GM19043 (cell line): Measurements from ENCODE around the gene GPHN.
"Not testable (repeated sequence)": the region's sequence is repeated elsewhere in the genome, so short reads cannot be mapped to it uniquely, and the experiment has no call there.

Source experiments
- ATAC-seq: cut with Tn5 transposase; IDR thresholded peaks from one replicate; pipeline ENCODE4 v1.9.1; 2021; ENCODE audit warnings: low read depth; ENCODE audit not compliant: unreplicated experiment

Gene GPHN

DNA sequence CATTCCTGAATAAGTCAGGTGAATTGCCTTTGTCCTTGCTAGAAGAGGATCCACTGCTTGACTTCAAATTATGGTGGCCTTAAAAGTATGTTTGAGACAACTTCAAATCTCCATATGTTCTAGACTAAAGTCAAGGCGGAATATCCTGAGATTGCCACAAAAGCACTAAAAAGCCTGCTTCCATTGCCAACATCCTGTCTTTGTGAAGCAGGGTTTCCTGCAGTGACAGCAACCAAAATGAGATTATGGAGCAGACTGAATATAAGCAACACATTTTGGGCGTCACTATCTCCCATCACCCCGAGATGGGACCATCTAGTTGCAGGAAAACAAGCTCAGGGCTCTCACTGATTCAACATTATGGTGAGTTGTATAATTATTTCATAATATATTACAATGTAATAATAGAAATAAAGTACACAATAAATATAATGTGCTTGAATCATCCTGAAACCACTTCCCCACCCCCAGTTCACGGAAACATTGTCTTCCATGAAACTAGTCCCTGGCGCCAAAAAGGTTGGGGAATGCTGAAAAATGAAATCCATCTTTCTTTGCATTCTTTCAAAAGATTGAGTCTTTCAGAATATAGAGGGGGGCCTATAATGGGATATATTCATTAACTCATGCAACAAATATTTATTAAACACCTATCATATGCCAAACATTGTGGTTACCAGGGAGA lies 143.7 kb downstream of the GPHN start:
- ATAC-seq = no peak

DNA sequence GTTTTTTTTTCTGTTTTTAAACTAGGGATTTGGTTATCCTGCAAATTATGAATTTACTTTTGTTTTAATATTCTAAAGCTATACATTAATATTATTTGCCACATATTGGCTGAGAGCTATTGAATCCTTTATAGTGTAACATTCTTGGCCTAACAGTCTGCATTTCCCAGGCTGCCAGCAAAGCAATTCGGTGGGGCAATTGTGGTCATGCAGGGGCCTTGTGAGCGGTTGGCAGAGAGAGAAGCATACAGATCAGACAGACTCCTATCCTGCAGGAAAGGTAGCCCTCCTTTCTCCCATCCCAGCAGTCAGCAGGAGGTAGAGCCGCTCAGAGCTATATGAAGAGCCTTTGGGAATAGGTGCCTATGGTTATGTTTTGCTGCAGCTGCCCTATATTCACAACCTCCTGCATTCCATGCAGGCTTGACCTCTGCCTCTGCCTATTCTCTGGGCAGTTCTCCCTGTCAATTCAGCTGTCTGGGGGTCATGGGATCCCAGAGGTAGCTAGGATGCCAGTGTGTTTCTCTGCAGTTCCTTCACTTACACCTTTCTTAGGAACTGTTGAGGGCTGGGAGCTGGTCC lies 144.7 kb downstream of the GPHN start:
- no peak for ATAC-seq

DNA sequence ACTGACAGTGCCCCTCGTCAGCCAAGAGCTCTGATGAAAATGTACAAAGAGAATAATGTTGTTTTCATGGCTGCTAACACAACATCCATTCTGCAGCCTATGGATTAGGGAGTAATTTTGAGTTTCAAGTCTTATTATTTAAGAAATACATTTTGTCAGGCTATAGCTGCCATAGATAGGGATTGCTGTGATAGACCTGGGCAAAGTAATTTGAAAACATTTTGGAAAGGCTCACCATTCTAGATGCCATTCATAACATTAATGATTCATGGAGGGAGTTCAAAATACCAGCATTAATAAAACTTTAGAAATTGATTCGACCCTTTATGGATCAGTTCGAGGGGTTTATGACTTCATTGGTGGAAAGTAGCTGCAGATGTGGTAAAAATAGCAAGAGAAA lies 149.8 kb downstream of the GPHN start:
- no peak for ATAC-seq

DNA sequence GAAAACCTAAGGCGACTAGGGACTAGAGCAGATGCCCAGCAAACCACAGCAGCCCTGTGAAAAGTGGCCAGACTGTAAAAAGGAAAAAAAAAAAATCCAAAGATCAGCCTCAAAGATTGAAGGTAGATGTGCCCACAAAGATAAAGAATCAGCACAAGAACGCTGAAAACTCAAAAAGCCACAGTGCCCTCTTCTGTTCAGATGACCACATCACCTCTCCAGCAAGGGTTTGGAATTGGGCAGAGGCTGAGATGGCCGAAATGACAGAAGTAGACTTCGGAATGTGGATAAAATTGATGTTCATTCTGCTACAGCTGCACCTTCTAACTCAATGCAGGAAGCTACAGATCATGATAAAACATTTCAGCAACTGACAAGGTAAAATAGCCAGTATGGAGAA lies 154.4 kb downstream of the GPHN start:
- no peak for ATAC-seq

DNA sequence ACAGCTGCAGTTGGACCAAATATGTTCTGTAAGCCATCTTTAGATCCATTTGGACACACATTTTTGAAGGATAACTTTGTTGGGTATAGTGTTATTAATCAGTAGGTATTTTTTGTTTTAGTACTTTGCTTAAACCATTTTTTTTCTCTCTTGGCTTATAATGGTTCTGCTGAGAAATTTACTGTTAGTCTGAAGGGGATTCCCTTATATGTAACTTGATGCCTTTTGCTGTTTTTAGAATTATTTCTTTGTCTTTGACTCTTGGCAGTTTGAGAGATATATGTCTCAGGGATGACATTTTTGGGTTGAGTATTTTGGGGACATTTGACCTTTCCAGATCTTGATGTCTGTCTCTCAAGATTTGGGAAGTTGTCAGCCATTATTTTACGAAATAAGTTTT lies 169.8 kb downstream of the GPHN start:
- no peak for ATAC-seq

DNA sequence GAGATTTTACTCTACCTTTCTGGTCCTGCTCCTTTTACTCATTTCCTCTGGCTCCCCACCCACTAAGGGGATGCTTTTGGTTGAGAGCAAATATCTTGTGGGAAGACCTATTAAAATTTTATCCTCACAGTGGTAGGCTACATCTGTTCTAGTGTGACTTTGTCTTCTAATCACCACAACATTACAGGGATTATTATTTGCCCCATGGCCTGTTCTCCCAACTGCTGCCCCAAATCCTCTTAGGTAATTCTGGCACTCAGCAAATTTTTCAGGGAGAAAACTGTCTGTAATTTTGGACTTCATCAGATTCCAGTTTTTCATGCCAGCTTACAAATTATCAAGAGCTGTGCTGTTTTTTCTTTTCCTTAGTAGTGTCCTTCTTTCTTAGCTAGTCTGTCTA lies 172.3 kb downstream of the GPHN start:
- no peak for ATAC-seq

DNA sequence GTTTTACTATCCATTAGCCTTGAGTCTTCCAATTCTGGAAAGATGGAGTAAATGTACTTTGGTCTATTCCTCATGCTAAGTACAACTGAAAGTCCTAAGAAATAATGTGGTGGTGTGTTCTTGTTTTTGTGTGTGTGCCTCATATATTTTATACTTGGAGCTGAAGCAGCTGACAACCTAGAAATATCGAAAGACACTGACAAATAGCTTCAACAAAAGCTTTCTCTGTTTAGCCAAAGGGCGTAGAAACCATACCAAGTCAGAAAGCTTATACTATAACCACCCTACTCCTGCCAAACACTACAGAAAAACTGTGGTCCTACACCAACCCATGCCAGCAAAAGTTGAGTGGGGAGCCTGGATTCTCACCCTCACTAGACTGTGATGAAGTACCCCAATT lies 188.4 kb downstream of the GPHN start:
- ATAC-seq = no peak

DNA sequence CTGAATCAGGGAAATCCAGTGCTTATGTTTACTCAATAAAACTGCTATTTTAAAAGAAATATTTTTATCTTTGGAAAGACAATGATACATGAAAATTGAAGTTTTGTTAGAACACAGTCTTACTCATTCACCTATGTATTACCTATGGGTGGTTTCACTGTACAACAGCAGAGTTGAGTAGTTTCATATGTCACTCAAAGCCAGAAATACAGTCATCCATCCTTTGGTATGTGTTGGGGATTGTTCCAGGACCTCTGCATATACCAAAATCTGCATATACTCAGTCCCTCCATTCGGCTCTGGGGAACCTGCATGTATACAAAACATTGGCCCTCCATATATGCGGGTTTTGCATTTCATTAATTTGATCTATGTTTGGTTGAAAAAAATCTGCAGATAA lies 190.6 kb downstream of the GPHN start:
- no peak for ATAC-seq

DNA sequence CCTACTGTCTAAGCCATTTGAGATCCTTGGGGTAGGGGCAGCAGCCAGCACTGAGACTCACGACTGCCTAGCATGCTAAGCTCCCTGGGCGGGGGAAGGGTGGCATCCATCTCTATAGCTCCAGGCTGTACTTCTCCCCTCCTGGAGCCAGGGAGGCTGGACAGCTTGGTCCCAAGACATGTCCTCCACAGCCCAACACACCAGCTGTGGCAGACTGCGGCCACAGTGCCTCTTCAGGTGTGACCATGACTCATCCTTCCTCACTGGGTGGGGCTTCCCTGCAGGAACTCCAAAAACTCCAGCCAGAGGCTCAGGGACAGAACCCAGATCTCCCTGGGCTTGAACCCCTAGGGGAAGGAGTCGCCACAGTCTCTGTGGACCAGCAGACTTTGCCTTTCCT lies 193.9 kb downstream of the GPHN start:
- no peak for ATAC-seq

DNA sequence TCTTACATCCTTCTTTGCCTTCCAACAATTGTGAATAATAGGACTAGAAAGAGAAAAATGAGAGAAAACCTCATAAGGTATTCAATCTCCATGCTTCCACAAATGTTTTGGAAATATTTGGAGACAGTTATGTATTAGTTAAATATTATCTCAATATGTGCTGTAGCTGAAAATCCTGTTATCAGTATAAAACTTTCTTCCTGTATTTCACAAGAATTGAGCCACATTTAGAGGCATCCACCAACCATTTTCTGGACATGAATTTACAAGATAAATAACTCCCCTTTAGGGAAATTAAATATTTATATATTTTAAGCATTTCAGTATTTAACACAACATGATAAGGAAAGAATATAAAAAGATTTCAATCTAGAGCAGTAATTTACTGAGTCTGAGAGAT lies 200.3 kb downstream of the GPHN start:
- ATAC-seq = no peak

DNA sequence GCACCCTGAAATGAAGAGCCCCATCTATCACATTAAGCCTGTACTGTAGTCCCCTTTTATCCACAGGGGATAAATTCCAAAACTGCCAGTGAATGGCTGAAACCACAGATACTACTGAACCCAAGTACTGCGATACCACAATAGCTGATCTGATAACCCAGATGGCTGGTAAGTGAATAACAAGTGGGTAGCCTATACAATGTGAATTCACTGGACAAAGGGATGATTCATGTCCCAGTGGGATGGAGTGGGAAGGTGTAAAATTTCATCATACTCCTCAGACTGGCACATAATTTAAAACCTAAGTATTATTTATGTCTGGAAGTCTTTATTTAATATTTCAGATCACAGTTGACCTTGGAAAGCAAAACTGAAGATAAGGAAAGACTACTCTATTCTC lies 201.3 kb downstream of the GPHN start:
- ATAC-seq = no peak

DNA sequence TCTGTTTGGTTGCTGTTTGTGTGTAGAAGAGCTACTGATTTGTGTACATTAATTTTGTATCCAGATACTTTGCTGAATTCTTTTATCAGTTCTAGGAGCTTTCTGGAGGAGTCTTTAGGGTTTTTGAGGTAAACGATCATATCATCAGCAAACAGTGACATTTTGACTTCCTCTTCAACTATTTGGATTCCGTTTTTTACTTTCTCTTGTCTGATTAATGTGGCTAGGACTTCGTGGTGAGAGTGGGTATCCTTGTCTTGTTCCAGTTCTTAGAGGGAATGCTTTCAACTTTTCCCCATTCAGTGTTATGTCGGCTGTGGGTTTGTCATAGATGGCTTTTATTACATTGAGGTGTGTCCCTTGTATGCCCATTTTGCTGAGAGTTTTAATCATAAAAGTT lies 206.3 kb downstream of the GPHN start:
- not testable (repeated sequence) for ATAC-seq

DNA sequence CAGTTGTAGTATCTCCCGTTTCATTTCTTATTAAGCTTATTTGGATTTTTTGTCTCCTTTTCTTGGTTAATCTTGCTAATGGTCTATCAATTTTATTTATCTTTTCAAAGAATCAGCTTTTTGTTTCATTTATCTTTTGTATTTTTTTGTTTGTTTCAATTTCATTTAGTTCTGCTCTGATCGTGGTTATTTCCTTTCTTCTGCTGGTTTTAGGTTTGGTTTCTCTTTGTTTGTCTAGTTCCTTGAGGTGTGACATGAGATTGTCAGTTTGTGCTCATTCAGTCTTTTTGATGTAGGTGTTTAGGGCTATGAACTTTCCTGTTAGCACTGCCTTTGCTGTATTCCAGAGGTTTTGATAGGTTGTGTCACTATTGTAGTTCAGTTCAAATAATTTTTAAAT lies 207.4 kb downstream of the GPHN start:
- not testable (repeated sequence) for ATAC-seq

DNA sequence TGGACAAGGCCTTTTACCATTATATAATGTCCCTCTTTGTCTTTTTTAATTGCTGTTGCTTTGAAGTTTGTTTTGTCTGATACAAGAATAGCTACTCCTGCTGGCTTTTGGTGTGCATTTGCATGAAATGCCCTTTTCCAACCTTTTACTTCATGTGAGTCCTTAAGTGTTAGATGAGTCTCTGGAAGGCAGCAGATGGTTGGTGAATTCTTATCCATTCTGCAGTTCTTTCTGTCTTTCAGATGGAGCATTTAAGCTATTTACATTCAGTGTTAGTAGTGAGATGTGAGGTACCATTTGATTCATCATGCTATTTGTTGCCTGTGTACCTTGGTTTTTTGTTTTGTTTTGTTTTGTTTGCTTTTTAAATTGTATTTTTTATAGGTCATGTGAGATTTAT lies 208.3 kb downstream of the GPHN start:
- no peak for ATAC-seq

DNA sequence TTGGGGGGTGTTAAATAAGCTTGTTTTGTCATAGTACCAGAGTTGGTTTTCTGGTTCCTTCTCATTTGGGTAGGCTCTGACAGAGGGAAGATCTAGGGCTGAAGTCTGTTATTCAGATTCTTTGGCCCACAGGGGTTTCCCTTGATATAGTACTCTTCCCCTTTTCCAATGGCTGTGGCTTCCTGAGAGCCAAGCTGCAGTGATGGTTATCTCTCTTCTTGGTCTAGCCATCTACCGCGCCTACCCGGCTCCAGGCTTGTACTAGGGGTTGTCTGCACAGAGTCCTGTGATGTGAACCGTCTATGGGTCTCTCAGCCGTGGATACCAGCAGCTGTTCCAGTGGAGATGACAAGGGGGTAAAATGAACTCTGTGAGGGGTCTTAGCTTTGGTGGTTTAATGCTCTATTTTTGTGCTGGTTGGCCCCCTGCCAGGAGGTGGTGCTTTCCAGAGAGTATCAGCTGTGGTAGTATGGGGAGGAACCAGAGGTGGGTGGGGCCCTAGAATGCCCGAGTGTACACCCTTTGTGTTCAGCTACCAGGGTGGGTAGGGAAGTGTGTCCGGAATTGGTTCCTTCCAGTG lies 209.7 kb downstream of the GPHN start:
- ATAC-seq = no peak

DNA sequence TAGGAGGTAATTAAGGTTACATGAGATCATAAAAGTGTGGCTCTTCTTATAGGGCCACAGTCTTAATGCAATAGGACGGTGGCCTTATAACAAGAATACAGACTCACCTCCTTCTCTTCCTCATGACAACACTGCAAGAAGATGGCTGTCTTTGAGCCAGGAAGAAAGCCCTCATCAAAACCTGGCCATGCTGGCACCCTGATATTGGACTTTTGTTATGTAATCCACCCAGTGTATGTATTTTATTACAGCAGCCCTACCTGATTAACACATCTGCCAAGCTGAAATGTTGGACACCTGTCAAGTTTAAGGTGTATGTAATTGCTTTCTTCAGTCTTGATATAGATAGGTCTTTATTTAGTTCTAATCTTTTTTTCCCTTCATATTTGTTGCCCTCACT lies 217.0 kb downstream of the GPHN start:
- no peak for ATAC-seq

DNA sequence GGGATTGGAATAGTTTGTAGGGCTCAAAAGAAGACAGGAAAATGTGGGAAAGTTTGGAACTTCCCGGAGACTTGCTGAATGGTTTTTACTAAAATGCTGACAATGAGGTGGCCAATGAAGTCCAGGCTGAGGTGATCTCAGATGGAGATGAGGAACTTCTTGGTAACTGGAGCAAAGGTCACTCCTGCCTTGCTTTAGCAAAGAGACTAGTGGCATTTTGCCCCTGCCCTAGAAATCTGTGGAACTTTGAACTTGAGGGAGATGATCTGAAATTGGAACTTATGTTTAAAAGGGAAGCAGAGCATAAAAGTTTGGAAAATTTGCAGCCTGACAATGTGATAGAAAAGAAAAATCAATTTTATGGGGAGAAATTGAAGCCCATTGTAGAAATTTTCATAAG lies 223.4 kb downstream of the GPHN start:
- not testable (repeated sequence) for ATAC-seq

DNA sequence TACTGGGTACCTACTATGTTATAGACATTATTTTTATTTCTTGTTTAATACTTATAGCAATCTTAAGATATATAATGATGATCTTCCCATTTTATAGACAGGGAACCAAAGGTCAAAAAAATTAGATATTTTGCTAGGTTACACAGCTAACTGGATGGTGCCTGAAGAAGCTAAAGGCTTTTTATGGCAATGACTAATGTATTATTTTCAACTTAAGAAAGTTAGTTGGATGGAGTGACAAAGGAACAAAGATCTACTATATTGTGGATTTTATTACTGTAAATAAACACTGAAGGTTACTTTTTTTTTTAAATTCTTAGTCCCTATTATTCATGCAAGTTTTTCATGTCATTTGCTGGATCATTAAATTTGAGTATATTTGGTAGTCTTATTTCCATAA lies 227.9 kb downstream of the GPHN start:
- ATAC-seq = no peak

DNA sequence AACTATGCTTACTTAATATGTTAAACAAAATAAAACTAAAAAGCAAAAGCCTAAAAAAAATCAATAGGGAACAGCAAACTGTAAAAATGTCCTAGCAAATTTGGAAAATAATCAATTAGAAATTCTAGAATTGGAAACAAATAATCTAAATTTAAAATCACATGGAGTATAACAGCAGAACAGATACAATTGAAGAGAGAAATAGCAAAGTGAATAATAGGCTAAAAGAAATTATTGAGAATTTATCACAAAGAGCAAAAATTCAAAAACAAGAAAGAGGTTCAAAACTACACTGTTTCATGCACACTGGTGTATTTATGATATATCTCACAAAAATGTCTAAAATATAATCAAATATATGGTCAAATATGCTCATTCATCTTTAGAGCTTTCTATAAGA lies 231.9 kb downstream of the GPHN start:
- ATAC-seq = no peak

DNA sequence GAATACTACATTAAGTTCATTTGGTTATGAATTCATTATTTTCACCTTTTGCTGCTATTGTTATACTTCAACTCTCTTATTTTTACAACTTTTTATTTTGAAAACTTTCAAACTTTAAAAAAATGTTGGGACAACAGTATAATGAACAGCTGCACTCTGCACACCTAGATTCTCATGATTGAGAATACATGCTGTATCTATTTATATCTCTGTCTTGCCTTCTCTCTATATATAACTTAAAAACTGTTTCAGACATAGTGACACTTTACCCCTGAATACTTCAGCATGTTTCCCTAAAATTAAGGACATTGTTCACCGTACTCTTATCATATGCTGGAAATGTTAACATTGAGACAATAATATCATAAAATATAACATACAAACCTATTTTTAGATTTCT lies 237.1 kb downstream of the GPHN start:
- ATAC-seq = no peak

DNA sequence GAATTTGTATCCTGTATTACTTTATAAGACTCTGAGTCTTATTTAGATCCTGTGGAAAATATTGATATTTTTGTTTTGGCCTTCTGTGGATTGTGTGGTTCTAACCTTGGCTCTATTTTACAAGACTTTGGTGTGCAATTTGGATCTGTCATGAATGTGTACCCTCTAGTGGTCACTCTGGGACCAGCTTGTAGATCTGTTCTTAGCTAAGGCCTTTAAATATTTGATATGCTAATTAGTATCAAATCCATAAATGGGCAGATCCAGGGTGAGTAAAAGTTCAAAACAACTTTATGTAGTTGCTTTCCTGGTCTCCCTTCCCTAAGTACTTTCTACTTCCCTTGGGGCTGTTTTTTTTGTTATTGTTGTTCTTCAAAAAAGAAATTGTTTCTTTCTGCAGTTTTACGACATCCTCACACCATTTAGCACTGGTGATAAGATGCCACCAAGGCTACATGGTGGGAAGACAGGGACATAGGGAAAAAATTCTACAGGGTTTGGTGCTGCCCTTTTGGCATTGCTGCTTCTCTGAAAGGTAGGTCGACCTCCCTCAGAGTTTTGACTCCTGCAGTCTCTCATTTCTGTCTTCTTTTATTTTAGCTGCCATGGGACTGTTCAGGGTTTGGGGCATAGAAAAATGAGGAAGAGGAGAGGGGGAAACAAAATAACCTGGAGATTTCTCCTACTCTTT lies 238.5 kb downstream of the GPHN start:
- ATAC-seq = no peak

DNA sequence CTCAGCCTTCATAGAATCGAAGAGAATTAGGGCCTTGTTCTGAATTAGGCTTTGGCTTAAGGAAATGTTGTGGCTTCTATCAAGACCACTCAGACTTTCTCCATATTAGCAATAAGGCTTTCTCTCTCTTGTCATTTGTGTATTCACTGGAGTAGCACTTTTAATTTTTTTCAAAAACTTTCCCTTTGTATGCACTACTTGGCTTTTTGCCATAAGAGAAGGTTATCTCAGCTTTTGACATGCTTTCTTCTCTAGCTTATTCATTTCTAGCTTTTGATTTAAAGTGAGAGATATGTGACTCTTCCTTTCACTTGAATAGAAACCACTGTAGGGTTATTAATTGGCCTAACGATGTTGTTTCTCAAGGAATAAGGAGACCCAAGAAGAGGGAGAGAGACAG lies 244.2 kb downstream of the GPHN start:
- ATAC-seq = no peak
